ENCODE results near the gene SLC38A11. TPM values are rescaled to one million over a fixed set of nuclear protein-coding genes. Genes with fewer than 3 reads are reported as not detected.

Gene SLC38A11
- total RNA-seq, 2 experiments from 2014 or later = not detected

DNA sequence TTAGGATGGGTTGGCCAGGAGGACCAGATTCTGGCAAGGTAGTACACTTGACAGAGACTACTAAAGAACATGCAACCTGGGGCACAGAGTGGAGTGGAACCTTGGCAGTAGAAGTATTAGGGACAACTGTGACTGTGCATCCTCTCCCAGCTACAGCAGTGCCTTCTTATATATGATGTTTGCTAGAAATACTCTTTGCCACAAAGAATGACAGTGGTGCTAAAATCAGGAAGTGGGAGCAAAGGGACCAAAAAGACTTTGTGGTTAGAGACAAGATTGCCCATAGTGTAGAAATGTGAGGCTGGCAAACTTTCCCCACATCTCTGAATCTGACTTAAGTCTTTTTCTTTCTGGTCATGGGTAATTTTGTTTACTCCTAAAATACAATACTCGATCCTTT is 9.4 kb upstream of the SLC38A11 start:
- no TSS peak for BruUV-seq (replicated peaks)
- Histone ChIP-seq H3K36me3 (ENCODE audit: insufficient read depth, low read length) (no peaks in the 10 kb centered on the region), H3K27ac (ENCODE audit: low read depth, low read length, poor library complexity, severe bottlenecking) (no peak overlapping the region), H3K9me2 (ENCODE audit: insufficient read depth, low read length) (no peaks in the 10 kb centered on the region), H4K20me1 (ENCODE audit: insufficient read depth, low read length) (no peaks in the 10 kb centered on the region), H3K4me3 (ENCODE audit: low read depth, low read length, poor library complexity, severe bottlenecking) (no peak overlapping the region), H2AFZ (ENCODE audit: low read length) (no peak overlapping the region), H3K4me2 (ENCODE audit: low read length) (no peak overlapping the region), H3K4me1 (ENCODE audit: insufficient read depth, low read length, poor library complexity, severe bottlenecking) (no peaks in the 10 kb centered on the region), H3K79me2 (ENCODE audit: insufficient read depth, low read depth, low read length) (no peaks in the 10 kb centered on the region), H3K9me3 (ENCODE audit: low read length) (no peaks in the 10 kb centered on the region)
- no peak for TF ChIP-seq EZH2phosphoT487 (IDR thresholded peaks at IDR 0.05; ENCODE audit: borderline replicate concordance, low read depth, low read length)
- TF ChIP-seq, protein P1, sequence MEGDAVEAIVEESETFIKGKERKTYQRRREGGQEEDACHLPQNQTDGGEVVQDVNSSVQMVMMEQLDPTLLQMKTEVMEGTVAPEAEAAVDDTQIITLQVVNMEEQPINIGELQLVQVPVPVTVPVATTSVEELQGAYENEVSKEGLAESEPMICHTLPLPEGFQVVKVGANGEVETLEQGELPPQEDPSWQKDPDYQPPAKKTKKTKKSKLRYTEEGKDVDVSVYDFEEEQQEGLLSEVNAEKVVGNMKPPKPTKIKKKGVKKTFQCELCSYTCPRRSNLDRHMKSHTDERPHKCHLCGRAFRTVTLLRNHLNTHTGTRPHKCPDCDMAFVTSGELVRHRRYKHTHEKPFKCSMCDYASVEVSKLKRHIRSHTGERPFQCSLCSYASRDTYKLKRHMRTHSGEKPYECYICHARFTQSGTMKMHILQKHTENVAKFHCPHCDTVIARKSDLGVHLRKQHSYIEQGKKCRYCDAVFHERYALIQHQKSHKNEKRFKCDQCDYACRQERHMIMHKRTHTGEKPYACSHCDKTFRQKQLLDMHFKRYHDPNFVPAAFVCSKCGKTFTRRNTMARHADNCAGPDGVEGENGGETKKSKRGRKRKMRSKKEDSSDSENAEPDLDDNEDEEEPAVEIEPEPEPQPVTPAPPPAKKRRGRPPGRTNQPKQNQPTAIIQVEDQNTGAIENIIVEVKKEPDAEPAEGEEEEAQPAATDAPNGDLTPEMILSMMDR (conservative IDR thresholded peaks at IDR 0.05; ENCODE audit: low read length) = no peak
- ChIA-PET CTCF (ENCODE audit: unreplicated experiment) (no interaction called here), POLR2A (interaction anchor here (0.7 kb wide), 1 partner anchor 103 kb away, joined by 3 read pairs; no protein-coding TSS in a partner anchor)
- DNase-seq (ENCODE audit: low spot score) = no peak
- intact Hi-C loops (cut with micrococcal nuclease; ENCODE audit: unreplicated experiment) = no loop called here

DNA sequence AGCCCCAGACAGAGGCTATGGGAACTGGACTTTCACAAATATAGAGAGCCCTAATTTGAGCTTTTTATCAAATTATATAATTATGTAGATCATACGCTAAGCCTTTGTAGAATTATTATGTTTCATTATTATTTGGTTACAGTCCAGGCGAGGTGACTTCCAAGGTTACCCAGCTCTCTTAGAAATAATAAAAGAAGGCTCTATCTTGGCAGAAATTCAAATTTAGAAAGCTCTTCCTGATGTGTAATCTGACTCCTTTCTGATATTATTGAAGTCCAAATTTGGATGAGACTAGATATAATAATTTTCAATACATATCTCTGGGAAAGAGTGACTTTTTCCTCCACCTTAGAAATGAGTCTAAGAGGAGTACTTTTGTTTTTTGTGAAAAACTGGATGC is 4.8 kb upstream of the SLC38A11 start:
- no peak overlapping the region for H3K4me3 ChIP-seq (ENCODE audit: low read depth, low read length, poor library complexity, severe bottlenecking)
- H4K20me1 ChIP-seq (ENCODE audit: insufficient read depth, low read length) = no peaks in the 10 kb centered on the region
- no peaks in the 10 kb centered on the region for H3K4me1 ChIP-seq (ENCODE audit: insufficient read depth, low read length, poor library complexity, severe bottlenecking)
- no peak for TF ChIP-seq EZH2phosphoT487 (IDR thresholded peaks at IDR 0.05; ENCODE audit: borderline replicate concordance, low read depth, low read length)
- TF ChIP-seq, protein P1 (conservative IDR thresholded peaks at IDR 0.05; ENCODE audit: low read length) = no peak
- no peaks in the 10 kb centered on the region for H3K79me2 ChIP-seq (ENCODE audit: insufficient read depth, low read depth, low read length)
- ChIA-PET CTCF (ENCODE audit: unreplicated experiment) (interaction anchor here (1.0 kb wide), 1 partner anchor 18 kb away, joined by 3 read pairs; no protein-coding TSS in a partner anchor), POLR2A (interaction anchor here (0.5 kb wide), 1 partner anchor 193 kb away, joined by 3 read pairs; no protein-coding TSS in a partner anchor)
- H2AFZ ChIP-seq (ENCODE audit: low read length) = no peak overlapping the region
- H3K4me2 ChIP-seq (ENCODE audit: low read length) = no peak overlapping the region
- intact Hi-C loops (cut with micrococcal nuclease; ENCODE audit: unreplicated experiment) = no loop called here
- H3K9me2 ChIP-seq (ENCODE audit: insufficient read depth, low read length) = no peaks in the 10 kb centered on the region
- no peak for DNase-seq (ENCODE audit: low spot score)
- H3K9me3 ChIP-seq (ENCODE audit: low read length) = no peaks in the 10 kb centered on the region
- H3K36me3 ChIP-seq (ENCODE audit: insufficient read depth, low read length) = no peaks in the 10 kb centered on the region
- no TSS peak for BruUV-seq (replicated peaks)
- no peak overlapping the region for H3K27ac ChIP-seq (ENCODE audit: low read depth, low read length, poor library complexity, severe bottlenecking)

DNA sequence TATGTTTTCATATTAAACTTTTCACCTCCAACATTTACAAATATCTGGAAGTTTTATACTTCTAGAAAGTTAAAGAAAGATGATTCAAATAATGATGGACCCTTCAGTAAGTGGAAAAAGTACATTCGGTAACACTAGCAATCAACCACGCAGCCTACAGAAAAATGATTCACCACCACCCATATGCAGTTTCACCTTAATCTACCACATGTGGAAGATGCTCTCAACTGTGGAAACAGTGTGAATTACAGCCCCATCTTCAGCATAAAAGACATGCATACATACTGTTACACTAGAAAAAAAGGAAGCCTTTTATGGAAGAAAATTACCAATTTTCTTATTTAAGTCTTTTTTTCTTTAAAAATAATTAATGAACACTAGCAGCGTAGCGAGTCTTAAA is 1.1 kb downstream of the SLC38A11 start:
- ChIA-PET POLR2A (no interaction called here), CTCF (ENCODE audit: unreplicated experiment) (no interaction called here)
- intact Hi-C loops (cut with micrococcal nuclease; ENCODE audit: unreplicated experiment) = no loop called here
- H3K4me3 ChIP-seq (ENCODE audit: low read depth, low read length, poor library complexity, severe bottlenecking) = no peak overlapping the region
- H3K36me3 ChIP-seq (ENCODE audit: insufficient read depth, low read length) = no peaks in the 10 kb centered on the region
- no peak overlapping the region for H3K4me2 ChIP-seq (ENCODE audit: low read length)
- no peak overlapping the region for H2AFZ ChIP-seq (ENCODE audit: low read length)
- no peaks in the 10 kb centered on the region for H3K79me2 ChIP-seq (ENCODE audit: insufficient read depth, low read depth, low read length)
- H3K27ac ChIP-seq (ENCODE audit: low read depth, low read length, poor library complexity, severe bottlenecking) = no peak overlapping the region
- no peaks in the 10 kb centered on the region for H3K9me2 ChIP-seq (ENCODE audit: insufficient read depth, low read length)
- no peaks in the 10 kb centered on the region for H3K9me3 ChIP-seq (ENCODE audit: low read length)
- H4K20me1 ChIP-seq (ENCODE audit: insufficient read depth, low read length) = no peaks in the 10 kb centered on the region
- BruUV-seq (replicated peaks) = no TSS peak
- no peaks in the 10 kb centered on the region for H3K4me1 ChIP-seq (ENCODE audit: insufficient read depth, low read length, poor library complexity, severe bottlenecking)
- DNase-seq (ENCODE audit: low spot score) = no peak
- no peak for TF ChIP-seq EZH2phosphoT487 (IDR thresholded peaks at IDR 0.05; ENCODE audit: borderline replicate concordance, low read depth, low read length)
- TF ChIP-seq, protein P1 (conservative IDR thresholded peaks at IDR 0.05; ENCODE audit: low read length) = no peak

All from OCI-LY7 (cell line).